Measurements from ENCODE around the gene KIF3B. TPM values are rescaled to one million over a fixed set of nuclear protein-coding genes. Genes with fewer than 3 reads are reported as not detected.

KIF3B gene
- total and polyA plus RNA-seq, 2 of the 13 experiments (the other 11 are each of a cell fraction or from before 2014, with no cell fraction given) = 23.6 to 28.8 TPM

- TF ChIP-seq NR2F1 (CRISPR knock-in tag; IDR thresholded peaks at IDR 0.05) (no peak), PRPF4 (IDR thresholded peaks at IDR 0.05; ENCODE audit: low read depth, low read length, poor library complexity, severe bottlenecking) (no peak), ZNF101 (CRISPR knock-in tag; IDR thresholded peaks at IDR 0.05; ENCODE audit: borderline replicate concordance, low read depth) (no peak), PHF5A (CRISPR knock-in tag; IDR thresholded peaks at IDR 0.05; ENCODE audit: low read depth, unreplicated experiment) (no peak), ZNF766 (CRISPR knock-in tag; IDR thresholded peaks at IDR 0.05; ENCODE audit: borderline replicate concordance) (no peak), ZNF225 (CRISPR knock-in tag; IDR thresholded peaks at IDR 0.05) (0 out of 2 replicates have a peak, but pooled peaks have one; percentile 37), ZZZ3 (CRISPR knock-in tag; IDR thresholded peaks at IDR 0.05; ENCODE audit: borderline replicate concordance) (no peak), ZMYM3 (CRISPR knock-in tag; IDR thresholded peaks at IDR 0.05) (peak; percentile 85), PAWR (CRISPR knock-in tag; IDR thresholded peaks at IDR 0.05; ENCODE audit: borderline replicate concordance) (no peak), RBM22 (optimal IDR thresholded peaks at IDR 0.05; ENCODE audit: low read length) (peak; percentile 82), ARID2 (CRISPR knock-in tag; IDR thresholded peaks at IDR 0.05; ENCODE audit: borderline replicate concordance) (no peak), TCF12 (IDR thresholded peaks at IDR 0.05) (no peak), TCF12 (CRISPR knock-in tag; IDR thresholded peaks at IDR 0.05) (no peak), TBL1XR1 (IDR thresholded peaks at IDR 0.05; ENCODE audit: borderline replicate concordance, low read length, partially characterized antibody) (no peak), POGZ (CRISPR knock-in tag; IDR thresholded peaks at IDR 0.05) (no peak), ZNF329 (CRISPR knock-in tag; IDR thresholded peaks at IDR 0.05; ENCODE audit: low read depth) (no peak), ZBTB42 (CRISPR knock-in tag; IDR thresholded peaks at IDR 0.05) (no peak), SIN3B (IDR thresholded peaks at IDR 0.05; ENCODE audit: low read length) (no peak), PHF20 (CRISPR knock-in tag; IDR thresholded peaks at IDR 0.05) (no peak), SOX13 (IDR thresholded peaks at IDR 0.05) (no peak), SOX13 (CRISPR knock-in tag; conservative IDR thresholded peaks at IDR 0.05 in 1 of 2, IDR thresholded peaks at IDR 0.05 in 1 of 2) (no peak), THYN1 (CRISPR knock-in tag; IDR thresholded peaks at IDR 0.05; ENCODE audit: borderline replicate concordance, low read depth) (no peak), ZNF768 (CRISPR knock-in tag; IDR thresholded peaks at IDR 0.05) (no peak; the same call in 1 of the 2 replicates), FOXC1 (CRISPR knock-in tag; IDR thresholded peaks at IDR 0.05; ENCODE audit: borderline replicate concordance) (0 out of 2 replicates have a peak, but pooled peaks have one; percentile 40), NFIB (CRISPR knock-in tag; IDR thresholded peaks at IDR 0.05; ENCODE audit: borderline replicate concordance) (no peak), ZNF83 (CRISPR knock-in tag; IDR thresholded peaks at IDR 0.05; ENCODE audit: borderline replicate concordance) (no peak), ZNF33A (CRISPR knock-in tag; IDR thresholded peaks at IDR 0.05; ENCODE audit: borderline replicate concordance) (no peak)
- TF ChIP-seq, protein P1, sequence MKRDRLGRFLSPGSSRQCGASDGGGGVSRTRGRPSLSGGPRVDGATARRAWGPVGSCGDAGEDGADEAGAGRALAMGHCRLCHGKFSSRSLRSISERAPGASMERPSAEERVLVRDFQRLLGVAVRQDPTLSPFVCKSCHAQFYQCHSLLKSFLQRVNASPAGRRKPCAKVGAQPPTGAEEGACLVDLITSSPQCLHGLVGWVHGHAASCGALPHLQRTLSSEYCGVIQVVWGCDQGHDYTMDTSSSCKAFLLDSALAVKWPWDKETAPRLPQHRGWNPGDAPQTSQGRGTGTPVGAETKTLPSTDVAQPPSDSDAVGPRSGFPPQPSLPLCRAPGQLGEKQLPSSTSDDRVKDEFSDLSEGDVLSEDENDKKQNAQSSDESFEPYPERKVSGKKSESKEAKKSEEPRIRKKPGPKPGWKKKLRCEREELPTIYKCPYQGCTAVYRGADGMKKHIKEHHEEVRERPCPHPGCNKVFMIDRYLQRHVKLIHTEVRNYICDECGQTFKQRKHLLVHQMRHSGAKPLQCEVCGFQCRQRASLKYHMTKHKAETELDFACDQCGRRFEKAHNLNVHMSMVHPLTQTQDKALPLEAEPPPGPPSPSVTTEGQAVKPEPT (CRISPR knock-in tag; IDR thresholded peaks at IDR 0.05; ENCODE audit: low read depth) = 0 out of 2 replicates have a peak, but pooled peaks have one; percentile 26
- TF ChIP-seq, protein P2, sequence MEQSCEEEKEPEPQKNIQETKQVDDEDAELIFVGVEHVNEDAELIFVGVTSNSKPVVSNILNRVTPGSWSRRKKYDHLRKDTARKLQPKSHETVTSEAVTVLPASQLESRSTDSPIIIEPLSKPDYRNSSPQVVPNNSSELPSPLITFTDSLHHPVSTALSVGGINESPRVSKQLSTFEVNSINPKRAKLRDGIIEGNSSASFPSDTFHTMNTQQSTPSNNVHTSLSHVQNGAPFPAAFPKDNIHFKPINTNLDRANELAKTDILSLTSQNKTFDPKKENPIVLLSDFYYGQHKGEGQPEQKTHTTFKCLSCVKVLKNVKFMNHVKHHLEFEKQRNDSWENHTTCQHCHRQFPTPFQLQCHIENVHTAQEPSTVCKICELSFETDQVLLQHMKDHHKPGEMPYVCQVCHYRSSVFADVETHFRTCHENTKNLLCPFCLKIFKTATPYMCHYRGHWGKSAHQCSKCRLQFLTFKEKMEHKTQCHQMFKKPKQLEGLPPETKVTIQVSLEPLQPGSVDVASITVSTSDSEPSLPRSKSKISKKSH (CRISPR knock-in tag; IDR thresholded peaks at IDR 0.05; ENCODE audit: borderline replicate concordance) = peak; percentile 70
These were observed 40.0 kb upstream of the KIF3B start (continued) for GRCh38 chr20:32237419-32237818.
